GM12874 (cell line): ENCODE results near the gene RRAD.

Experiments used
- TF ChIP-seq, protein P1 (sequence below): IDR thresholded peaks from 2 replicates; pipeline ENCODE4 v1.5.1; 2011; ENCODE audit warnings: low read depth, mild to moderate bottlenecking, control low read depth, low read length, moderate library complexity; ENCODE audit not compliant: insufficient read depth

Gene RRAD

DNA sequence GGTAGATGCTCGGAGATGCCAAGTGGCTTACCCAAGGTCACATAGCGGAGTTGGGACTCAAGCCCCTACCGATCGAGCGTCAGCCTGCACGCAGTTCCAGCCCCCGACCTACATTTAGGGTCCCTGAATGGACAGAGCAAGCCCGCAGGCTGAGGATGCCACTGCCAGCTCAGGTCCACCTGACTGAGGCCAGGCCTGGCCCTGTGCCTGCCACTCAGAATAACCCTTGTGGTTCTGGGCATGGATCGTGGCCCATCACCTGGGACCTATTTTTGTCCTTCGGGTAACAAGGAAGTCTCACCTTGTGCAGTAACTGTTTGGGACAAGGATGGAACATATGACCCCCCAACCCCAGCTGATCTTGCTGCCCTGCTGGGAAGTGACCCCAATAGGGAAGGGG lies 23.7 kb downstream of the RRAD start:
- TF ChIP-seq, protein P1, sequence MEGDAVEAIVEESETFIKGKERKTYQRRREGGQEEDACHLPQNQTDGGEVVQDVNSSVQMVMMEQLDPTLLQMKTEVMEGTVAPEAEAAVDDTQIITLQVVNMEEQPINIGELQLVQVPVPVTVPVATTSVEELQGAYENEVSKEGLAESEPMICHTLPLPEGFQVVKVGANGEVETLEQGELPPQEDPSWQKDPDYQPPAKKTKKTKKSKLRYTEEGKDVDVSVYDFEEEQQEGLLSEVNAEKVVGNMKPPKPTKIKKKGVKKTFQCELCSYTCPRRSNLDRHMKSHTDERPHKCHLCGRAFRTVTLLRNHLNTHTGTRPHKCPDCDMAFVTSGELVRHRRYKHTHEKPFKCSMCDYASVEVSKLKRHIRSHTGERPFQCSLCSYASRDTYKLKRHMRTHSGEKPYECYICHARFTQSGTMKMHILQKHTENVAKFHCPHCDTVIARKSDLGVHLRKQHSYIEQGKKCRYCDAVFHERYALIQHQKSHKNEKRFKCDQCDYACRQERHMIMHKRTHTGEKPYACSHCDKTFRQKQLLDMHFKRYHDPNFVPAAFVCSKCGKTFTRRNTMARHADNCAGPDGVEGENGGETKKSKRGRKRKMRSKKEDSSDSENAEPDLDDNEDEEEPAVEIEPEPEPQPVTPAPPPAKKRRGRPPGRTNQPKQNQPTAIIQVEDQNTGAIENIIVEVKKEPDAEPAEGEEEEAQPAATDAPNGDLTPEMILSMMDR = no peak

DNA sequence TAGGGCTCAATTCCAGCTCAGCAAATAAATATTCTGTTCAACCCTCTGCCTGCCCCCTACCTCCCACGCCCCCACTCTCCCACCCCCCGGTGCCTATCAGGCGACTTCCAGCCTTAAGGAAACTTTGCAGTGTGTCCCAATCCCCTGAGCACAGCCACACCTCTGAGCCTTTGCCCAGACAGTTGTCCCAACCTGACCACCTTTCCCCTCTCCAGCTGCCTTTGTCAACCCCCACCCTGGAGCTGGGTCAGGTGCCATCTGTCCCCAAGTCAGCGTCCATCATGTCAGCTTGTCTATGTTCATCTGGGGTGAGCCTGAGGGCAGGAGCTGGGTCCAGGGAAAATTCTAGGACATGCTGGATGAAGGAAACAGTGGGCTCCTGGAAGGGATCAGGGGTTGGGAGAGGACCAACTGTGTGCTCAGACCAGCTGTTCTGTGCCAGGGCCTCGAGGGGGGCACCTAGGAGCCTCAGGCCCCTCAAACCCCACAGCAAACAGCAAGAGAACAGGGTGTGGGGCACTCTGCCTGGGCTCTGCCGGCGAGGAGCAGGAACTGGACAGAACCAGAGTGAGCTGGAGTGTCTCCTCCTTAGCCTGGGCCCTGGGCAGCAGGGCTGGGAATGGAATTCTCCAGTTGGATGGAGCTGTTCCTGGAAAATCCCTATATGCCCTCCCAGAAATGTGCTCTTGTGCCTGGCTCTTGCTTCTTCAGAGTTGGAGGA lies 24.5 kb downstream of the RRAD start:
- TF ChIP-seq, protein P1 = no peak

DNA sequence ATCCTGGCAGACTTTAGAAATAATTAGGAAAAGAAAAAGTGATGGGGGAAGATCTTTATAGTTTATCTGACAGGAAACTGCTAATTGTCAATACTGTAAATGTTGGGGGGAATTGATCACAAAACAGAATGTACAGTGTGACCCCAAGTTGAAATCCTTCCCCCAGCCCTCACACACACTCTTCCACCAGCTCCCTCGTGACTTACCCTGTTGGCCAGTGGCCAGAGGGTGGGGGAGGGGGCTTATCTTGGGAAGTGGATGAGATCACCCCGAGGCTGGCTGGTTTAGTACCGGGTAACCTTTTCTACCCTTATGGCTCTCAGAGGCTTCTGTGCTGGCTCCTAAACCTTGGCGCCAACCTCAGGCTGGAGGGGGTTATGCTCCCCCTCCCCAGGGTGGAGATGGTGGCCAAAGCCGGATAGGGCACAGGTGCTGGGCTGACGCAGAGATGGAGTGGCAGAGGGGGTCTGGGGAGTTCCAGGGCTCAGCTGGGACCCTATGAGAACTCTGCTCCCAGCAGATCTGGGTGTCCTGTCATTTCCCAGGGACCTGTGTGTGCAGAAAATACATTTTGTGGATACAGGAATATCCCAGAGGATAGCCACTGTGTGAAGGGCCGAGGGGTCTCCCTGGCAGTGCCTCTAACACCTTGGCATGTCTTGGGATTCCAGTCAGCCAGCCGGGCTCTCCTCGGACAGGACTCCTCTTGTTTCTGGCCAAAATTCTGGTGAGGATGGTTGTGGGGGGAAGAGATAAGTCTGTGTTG lies 25.2 kb downstream of the RRAD start:
- TF ChIP-seq, protein P1 = no peak

DNA sequence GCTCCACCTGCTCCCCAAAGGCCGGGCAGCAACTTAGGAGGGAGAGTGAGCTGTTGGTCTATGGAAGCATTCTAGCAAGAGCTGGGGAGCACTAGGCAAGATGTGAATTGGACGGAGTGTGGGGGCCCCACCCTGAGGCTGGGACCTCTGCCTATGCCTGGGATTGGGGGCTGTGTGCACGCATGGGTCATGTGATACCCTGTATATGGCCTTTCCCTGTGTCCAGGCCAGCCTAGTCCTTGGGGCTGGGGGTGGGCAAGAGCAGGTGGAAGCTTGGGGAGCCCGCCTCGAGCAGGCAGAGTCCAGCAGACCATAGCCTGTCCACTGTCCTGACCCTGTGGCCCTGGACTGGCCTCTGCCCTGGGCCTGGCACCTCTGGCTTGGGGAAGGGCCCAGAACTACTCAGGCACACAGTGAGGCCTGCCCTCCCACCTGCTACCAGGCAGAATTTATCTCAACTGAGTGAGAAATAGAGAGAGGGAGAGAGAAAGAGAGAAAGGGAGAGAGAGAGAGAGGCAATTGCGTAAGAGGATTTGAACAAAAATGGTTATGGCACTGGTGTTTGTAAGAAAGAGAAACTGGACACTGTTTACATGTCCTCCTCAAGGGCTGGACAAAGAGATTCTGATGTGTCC lies 25.9 kb downstream of the RRAD start:
- TF ChIP-seq, protein P1 = no peak

DNA sequence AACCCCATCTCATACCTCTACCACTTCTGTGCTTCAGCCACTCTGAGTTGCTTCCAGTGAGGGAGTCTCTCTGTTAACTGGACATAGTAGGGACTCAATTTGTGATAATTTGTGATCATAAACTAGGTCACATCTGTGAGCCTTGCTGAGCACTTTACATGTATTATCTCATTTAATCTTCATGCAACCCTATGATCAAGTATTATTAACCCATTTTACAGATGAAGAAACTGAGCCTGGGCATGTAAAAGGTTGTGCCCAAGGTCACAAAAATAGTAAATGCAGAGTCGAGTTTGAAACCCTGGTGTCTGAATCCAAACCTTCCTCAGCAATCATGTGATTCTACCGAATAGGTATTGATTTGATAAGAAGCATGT lies 26.4 kb downstream of the RRAD start:
- TF ChIP-seq, protein P1 = no peak

DNA sequence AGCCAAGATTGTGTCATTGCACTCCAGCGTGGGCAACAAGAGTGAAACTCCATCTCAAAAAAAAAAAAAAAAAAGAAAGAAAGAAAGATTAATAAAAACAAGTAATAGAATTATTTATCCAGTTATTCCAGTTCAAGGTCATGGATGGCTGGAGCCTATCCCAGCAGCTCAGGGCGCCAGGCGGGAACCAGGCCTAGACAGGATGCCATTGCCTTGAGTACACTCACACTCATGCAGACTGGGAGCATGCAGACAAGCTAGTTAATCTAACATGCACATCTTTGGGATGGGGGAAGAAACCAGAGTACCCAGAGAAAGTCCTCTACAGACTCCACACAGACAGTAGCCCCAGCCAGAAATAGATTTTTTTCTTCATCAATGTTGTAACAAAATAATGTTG lies 27.1 kb downstream of the RRAD start:
- TF ChIP-seq, protein P1 = no peak

DNA sequence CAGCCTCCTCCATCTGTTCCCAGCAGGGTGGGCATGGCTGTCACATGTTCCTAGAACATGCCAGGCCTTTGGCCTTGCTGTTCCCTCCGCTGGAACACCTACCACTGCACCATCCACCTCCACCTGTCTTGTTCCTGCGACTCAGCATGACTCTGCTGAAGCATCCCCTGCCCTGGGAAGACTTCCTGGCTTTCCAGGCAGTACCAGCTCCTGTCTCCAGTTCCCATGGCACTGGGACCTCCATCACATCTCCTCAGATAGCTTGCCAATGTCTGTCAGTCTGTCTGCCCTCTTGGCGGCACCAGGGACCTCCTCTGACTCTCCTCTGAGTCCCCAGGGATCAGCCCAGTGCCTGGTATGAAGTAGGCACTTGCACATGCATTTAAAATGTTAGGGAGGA lies 29.3 kb downstream of the RRAD start:
- TF ChIP-seq, protein P1 = no peak
